H1 (cell line): ENCODE measurements around the gene FBN1. TPM values are rescaled to one million over a fixed set of nuclear protein-coding genes. Genes with fewer than 3 reads are reported as not detected.

Source experiments
- CHD7 ChIP-seq: fragments of 300-600 bp; sonication (generic); IDR thresholded peaks from 2 replicates; pipeline ENCODE4 v1.7.1; 2012; ENCODE audit warnings: low read length, moderate library complexity, mild to moderate bottlenecking, inconsistent platforms; ENCODE audit not compliant: insufficient replicate concordance
- EP300 ChIP-seq, 2 experiments: IDR thresholded peaks; 1 replicate in 1 of 2; 2 replicates in 1 of 2; pipeline ENCODE4 v1.6.1; 2011 to 2012; ENCODE audit warnings: low read depth in 2 of 2, low read length in 2 of 2, mild to moderate bottlenecking in 2 of 2, borderline replicate concordance in 1 of 2, inconsistent platforms in 1 of 2, moderate library complexity in 1 of 2
- KDM1A ChIP-seq: fragments of 200-600, 300-600 bp; sonication (generic); IDR thresholded peaks from 2 replicates; pipeline ENCODE4 v1.7.1; 2016; ENCODE audit warnings: mild to moderate bottlenecking, low read length, borderline replicate concordance
- KDM5A ChIP-seq: fragments of 200-600 bp; IDR thresholded peaks from 2 replicates; pipeline ENCODE4 v1.7.1; 2012; ENCODE audit warnings: mild to moderate bottlenecking, low read length, inconsistent platforms, mixed read lengths
- RFX5 ChIP-seq: IDR thresholded peaks from 2 replicates; pipeline ENCODE4 v1.6.1; 2011; ENCODE audit warnings: low read depth, low read length, improper control_type of control experiment, borderline replicate concordance
- SIRT6 ChIP-seq: IDR thresholded peaks from one replicate; pipeline ENCODE4 v1.7.1; 2012; ENCODE audit warnings: low read length, inconsistent platforms
- SRF ChIP-seq: IDR thresholded peaks from 2 replicates; pipeline ENCODE4 v1.6.1; 2011; ENCODE audit warnings: mild to moderate bottlenecking, low read depth, low read length, moderate library complexity
- polyA plus RNA-seq, 7 experiments: library from polyadenylated mRNA; depleted of rRNA in 3 of 7; stranded (reverse) in 5 of 7; unstranded in 2 of 7; fragments of >200 nt in 5 of 7; fragments of 200-250 nt in 2 of 7; gene quantifications; 1 replicate in 5 of 7; 2 replicates in 1 of 7; 4 replicates in 1 of 7; pipeline versions ENCODE4 v1.2.1 to v1.2.3, GENCODE V29; 2011 to 2013; ENCODE audit warnings: missing spikeins in 2 of 7, mixed read lengths in 2 of 7
- total RNA-seq: library from RNA; stranded (reverse); fragmentation: NEBNext Ultra II Directional; extraction: Animal tissue kit (Norgen Biotek cat#: 25700); gene quantifications from 2 replicates; pipeline ENCODE4 v1.2.1, GENCODE V29; 2021
- TF ChIP-seq, protein P1 (sequence below): IDR thresholded peaks from 2 replicates; pipeline ENCODE4 v1.6.1; 2012; ENCODE audit warnings: low read length, inconsistent platforms

Gene FBN1
- total and polyA plus RNA-seq, 2 of the 8 experiments (the other 6 are each of a cell fraction or from before 2014, with no cell fraction given), result 3.0 to 4.0 TPM

GRCh38 chr15:48596415-48596814 lies 49.1 kb downstream of the FBN1 start (continued):
- TF ChIP-seq CHD7 (no peak), EP300 (IDR thresholded peaks at IDR 0.05; ENCODE audit: borderline replicate concordance in 1 of 2, low read depth in 2 of 2, low read length in 2 of 2) (no peak), RFX5 (no peak), KDM1A (no peak), SRF (no peak), KDM5A (no peak), SIRT6 (no peak)
- TF ChIP-seq, protein P1, sequence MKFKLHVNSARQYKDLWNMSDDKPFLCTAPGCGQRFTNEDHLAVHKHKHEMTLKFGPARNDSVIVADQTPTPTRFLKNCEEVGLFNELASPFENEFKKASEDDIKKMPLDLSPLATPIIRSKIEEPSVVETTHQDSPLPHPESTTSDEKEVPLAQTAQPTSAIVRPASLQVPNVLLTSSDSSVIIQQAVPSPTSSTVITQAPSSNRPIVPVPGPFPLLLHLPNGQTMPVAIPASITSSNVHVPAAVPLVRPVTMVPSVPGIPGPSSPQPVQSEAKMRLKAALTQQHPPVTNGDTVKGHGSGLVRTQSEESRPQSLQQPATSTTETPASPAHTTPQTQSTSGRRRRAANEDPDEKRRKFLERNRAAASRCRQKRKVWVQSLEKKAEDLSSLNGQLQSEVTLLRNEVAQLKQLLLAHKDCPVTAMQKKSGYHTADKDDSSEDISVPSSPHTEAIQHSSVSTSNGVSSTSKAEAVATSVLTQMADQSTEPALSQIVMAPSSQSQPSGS, result no peak
